ENCODE results near the gene ZC3H12D. TPM values are rescaled to one million over a fixed set of nuclear protein-coding genes. Genes with fewer than 3 reads are reported as not detected.
"Not testable (repeated sequence)": the region's sequence is repeated elsewhere in the genome, so short reads cannot be mapped to it uniquely, and the experiment has no call there.

Gene ZC3H12D
- polyA plus RNA-seq, 6 donors from 2014 or later, result 4.7 to 9.2 (median 7.3) TPM

GRCh38 chr6:149452037-149452939 lies 32.5 kb downstream of the ZC3H12D start:
- Mint-ChIP-seq H3K36me3 (peaks cover 4 to 14% of the 10 kb centered on the region in 2 donors), H3K27ac (peak overlapping the region in 2 of 6 donors; percentile 72 to 84), H3K27me3 (no peaks in the 10 kb centered on the region), H3K4me3 (no peak overlapping the region), H3K4me1 (peaks cover 9 to 22% (median 11%) of the 10 kb centered on the region in 3 donors), H3K9me3 (peaks cover 0 to 1% (median 0%) of the 10 kb centered on the region in 7 donors)
- DNase-seq (no peak), ATAC-seq (ENCODE audit: low read depth in 2 of 2) (no peak)

GRCh38 chr6:149451376-149452036 lies 33.3 kb downstream of the ZC3H12D start:
- Mint-ChIP-seq H3K27me3 (no peaks in the 10 kb centered on the region), H3K27ac (peak overlapping the region in 2 of 6 donors; percentile 44 to 72), H3K36me3 (peaks cover 0 to 7% of the 10 kb centered on the region in 2 donors), H3K4me3 (peak overlapping the region in 1 of 8 donors; percentile 29), H3K9me3 (no peaks in the 10 kb centered on the region), H3K4me1 (peaks cover 9 to 23% (median 15%) of the 10 kb centered on the region in 3 donors)
- DNase-seq, result no peak
- ATAC-seq (ENCODE audit: low read depth in 2 of 2), result peak in 1 of 2 donors; percentile 67

GRCh38 chr6:149450679-149451375 lies 34.0 kb downstream of the ZC3H12D start:
- Mint-ChIP-seq H3K4me1 (peaks cover 9 to 28% (median 19%) of the 10 kb centered on the region in 3 donors), H3K36me3 (peaks cover 0 to 7% of the 10 kb centered on the region in 2 donors), H3K9me3 (no peaks in the 10 kb centered on the region), H3K27me3 (no peaks in the 10 kb centered on the region), H3K4me3 (peak overlapping the region in 5 of 8 donors; percentile 12 to 57 (median 33)), H3K27ac (peak overlapping the region in 3 of 6 donors; percentile 9 to 79 (median 56))
- ATAC-seq (ENCODE audit: low read depth in 2 of 2), result peak in 1 of 2 donors; percentile 13
- no peak for DNase-seq

- ATAC-seq (ENCODE audit: low read depth in 2 of 2) (no peak), DNase-seq (no peak)
- Mint-ChIP-seq H3K4me3 (peak overlapping the region in 6 of 8 donors; percentile 3 to 64 (median 38)), H3K27ac (peak overlapping the region in 4 of 6 donors; percentile 9 to 79 (median 56)), H3K4me1 (peaks cover 9 to 26% (median 16%) of the 10 kb centered on the region in 3 donors), H3K36me3 (peaks cover 0 to 7% of the 10 kb centered on the region in 2 donors), H3K9me3 (no peaks in the 10 kb centered on the region), H3K27me3 (no peaks in the 10 kb centered on the region)
Measured at GRCh38 chr6:149449831-149450678, 34.8 kb downstream of the ZC3H12D start.

GRCh38 chr6:149448821-149449453 lies 35.9 kb downstream of the ZC3H12D start:
- peaks cover 9 to 24% (median 14%) of the 10 kb centered on the region in 3 donors for H3K4me1 Mint-ChIP-seq
- no peaks in the 10 kb centered on the region for H3K9me3 Mint-ChIP-seq
- H3K27me3 Mint-ChIP-seq, result no peaks in the 10 kb centered on the region
- no peak overlapping the region for H3K4me3 Mint-ChIP-seq
- no peak for ATAC-seq (ENCODE audit: low read depth in 2 of 2)
- peaks cover 0 to 7% of the 10 kb centered on the region in 2 donors for H3K36me3 Mint-ChIP-seq
- H3K27ac Mint-ChIP-seq, result peak overlapping the region in 3 of 6 donors; percentile 34 to 43 (median 39)
- DNase-seq, result no peak

- Mint-ChIP-seq H3K4me3 (no peak overlapping the region), H3K4me1 (peaks cover 10 to 20% (median 18%) of the 10 kb centered on the region in 3 donors), H3K9me3 (no peaks in the 10 kb centered on the region), H3K27ac (peak overlapping the region in 3 of 6 donors; percentile 9 to 53 (median 36)), H3K36me3 (peaks cover 0 to 7% of the 10 kb centered on the region in 2 donors), H3K27me3 (no peaks in the 10 kb centered on the region)
- no peak for ATAC-seq (ENCODE audit: low read depth in 2 of 2)
- no peak for DNase-seq
Measured at GRCh38 chr6:149446791-149447376, 37.9 kb downstream of the ZC3H12D start.

GRCh38 chr6:149445573-149445972 lies 39.2 kb downstream of the ZC3H12D start:
- ATAC-seq (ENCODE audit: low read depth in 2 of 2) (no peak), DNase-seq (no peak)
- peaks cover 0 to 7% of the 10 kb centered on the region in 2 donors for H3K36me3 Mint-ChIP-seq
- no peaks in the 10 kb centered on the region for H3K27me3 Mint-ChIP-seq
- peaks cover 10 to 20% (median 18%) of the 10 kb centered on the region in 3 donors for H3K4me1 Mint-ChIP-seq
- H3K27ac Mint-ChIP-seq, result no peak overlapping the region
- H3K4me3 Mint-ChIP-seq, result no peak overlapping the region
- no peaks in the 10 kb centered on the region for H3K9me3 Mint-ChIP-seq

GRCh38 chr6:149445095-149445466 lies 39.7 kb downstream of the ZC3H12D start:
- Mint-ChIP-seq H3K9me3 (no peaks in the 10 kb centered on the region), H3K4me3 (no peak overlapping the region), H3K27ac (peak overlapping the region in 1 of 6 donors; percentile 5), H3K4me1 (peaks cover 10 to 18% (median 18%) of the 10 kb centered on the region in 3 donors), H3K36me3 (peaks cover 0 to 7% of the 10 kb centered on the region in 2 donors), H3K27me3 (no peaks in the 10 kb centered on the region)
- ATAC-seq (ENCODE audit: low read depth in 2 of 2) (no peak), DNase-seq (no peak)

GRCh38 chr6:149444360-149445094 lies 40.3 kb downstream of the ZC3H12D start:
- DNase-seq; H3K27me3 Mint-ChIP-seq; H3K36me3 Mint-ChIP-seq; H3K4me3 Mint-ChIP-seq; ATAC-seq (ENCODE audit: low read depth in 2 of 2); H3K9me3 Mint-ChIP-seq: not testable (repeated sequence)
- Mint-ChIP-seq H3K27ac (peak overlapping the region in 3 of 6 donors; percentile 32 to 89 (median 70)), H3K4me1 (peaks cover 8 to 16% (median 16%) of the 10 kb centered on the region in 3 donors)

- no peak for DNase-seq
- peak overlapping the region in 1 of 8 donors; percentile 15 for H3K4me3 Mint-ChIP-seq
Measured at GRCh38 chr6:149443411-149444181, 41.2 kb downstream of the ZC3H12D start.

GRCh38 chr6:149441740-149442139 lies 43.1 kb downstream of the ZC3H12D start:
- H3K36me3 Mint-ChIP-seq, result no peaks in the 10 kb centered on the region
- peak overlapping the region in 2 of 6 donors; percentile 10 to 53 for H3K27ac Mint-ChIP-seq
- no peaks in the 10 kb centered on the region for H3K9me3 Mint-ChIP-seq
- ATAC-seq (ENCODE audit: low read depth in 2 of 2), result no peak
- H3K27me3 Mint-ChIP-seq, result no peaks in the 10 kb centered on the region
- DNase-seq, result no peak
- peaks cover 15 to 37% (median 28%) of the 10 kb centered on the region in 3 donors for H3K4me1 Mint-ChIP-seq
- H3K4me3 Mint-ChIP-seq, result no peak overlapping the region

More at GRCh38 chr6:149443411-149444181, 41.2 kb downstream of the ZC3H12D start:
- Mint-ChIP-seq H3K9me3 (no peaks in the 10 kb centered on the region), H3K4me1 (peaks cover 15 to 24% (median 19%) of the 10 kb centered on the region in 3 donors), H3K27me3 (no peaks in the 10 kb centered on the region), H3K27ac (peak overlapping the region in 3 of 6 donors; percentile 17 to 76 (median 48)), H3K36me3 (no peaks in the 10 kb centered on the region)
- no peak for ATAC-seq (ENCODE audit: low read depth in 2 of 2)

Data from naive B cell (primary cell).